Left cardiac atrium (tissue), 4 donors: ENCODE results near the gene TNRC18. TPM values are rescaled to one million over a fixed set of nuclear protein-coding genes. Genes with fewer than 3 reads are reported as not detected.
"Not testable (repeated sequence)": the region's sequence is repeated elsewhere in the genome, so short reads cannot be mapped to it uniquely, and the experiment has no call there.

Experiments
- ATAC-seq, 2 donors: fragments of 200-7000 bp; cut with Tn5 transposase; one replicate each; pipeline ENCODE4 v1.9.1; 2020; ENCODE audit warnings: mild to moderate bottlenecking in 2 of 2, moderate library complexity in 2 of 2
- DNase-seq: peaks from one replicate; pipeline ENCODE4 v3.0.0-alpha.2; 2020
- intact Hi-C, 2 donors: fragments of 100-400 bp; cut with DNase I; formaldehyde crosslinking; loops; one replicate each; pipeline versions ENCODE4 v1.14.1 to v1.15.1; 2022 to 2023
- long read RNA-seq: library from polyadenylated mRNA; unstranded; transcript quantifications from one replicate; pipeline ENCODE4 v2.0.0, GENCODE V29; 2021
- total RNA-seq, 2 donors: library from RNA; stranded (reverse); fragmentation: NEBNext Ultra II Directional; extraction: Animal tissue kit (Norgen Biotek cat#: 25700); gene quantifications; one replicate each; pipeline ENCODE4 v1.2.1, GENCODE V29; 2021
- donor health status: DM: no; HTN: yes; CAD: no.
- donor health status: DM: no; HTN: yes; CAD: no; lungs with severe emphysema.
- donor health status: DM: yes; HTN: yes; CAD: no.
- donor health status: Dilated cardiomyopathy.

Gene TNRC18
- total RNA-seq = 10 to 100 TPM; 39.4 to 44.7 TPM
- long read RNA-seq, partial matches to known transcripts = 2 of 5 reads
- long read RNA-seq, other reads (novel, unspliced or antisense) = 3 of 5 reads

- peak; percentile 63 for DNase-seq
- intact Hi-C loops = no loop called here
Observed at GRCh38 chr7:5423306-5423975, at the start of gene TNRC18. Gene TNRC18, minus strand, starts transcription at chr7:5423834. Its CDS starts 2,588 bp downstream, at chr7:5421246.

GRCh38 chr7:5472432-5473315, 49.0 kb upstream of the TNRC18 start:
- ATAC-seq = no peak
- intact Hi-C loops = no loop called here
- no peak for DNase-seq

More at GRCh38 chr7:5423306-5423975, at the start of gene TNRC18:
- peak; percentile 7 to 28 for ATAC-seq

GRCh38 chr7:5471623-5472022, 48.0 kb upstream of the TNRC18 start:
- DNase-seq, intact Hi-C loops, ATAC-seq: not testable (repeated sequence)

GRCh38 chr7:5470816-5471215, 47.2 kb upstream of the TNRC18 start:
- peak; percentile 84 to 89 for ATAC-seq
- DNase-seq = peak; percentile 73

GRCh38 chr7:5470167-5470532, 46.5 kb upstream of the TNRC18 start:
- intact Hi-C loops = no loop called here
- DNase-seq (no peak), ATAC-seq (peak; percentile 20 to 25)

More at GRCh38 chr7:5470816-5471215, 47.2 kb upstream of the TNRC18 start:
- intact Hi-C loops = no loop called here

GRCh38 chr7:5469375-5470166, 45.9 kb upstream of the TNRC18 start:
- ATAC-seq = peak in 1 of 2 donors; percentile 8
- DNase-seq = no peak
- intact Hi-C loops = no loop called here

- intact Hi-C loops = no loop called here
- ATAC-seq = no peak
- DNase-seq = no peak
Observed at GRCh38 chr7:5467645-5468044, 44.0 kb upstream of the TNRC18 start.

GRCh38 chr7:5466551-5466950, 42.9 kb upstream of the TNRC18 start:
- no peak for DNase-seq
- intact Hi-C loops = no loop called here
- no peak for ATAC-seq

- intact Hi-C loops = no loop called here
- DNase-seq = no peak
- ATAC-seq = no peak
Observed at GRCh38 chr7:5463031-5463430, 39.4 kb upstream of the TNRC18 start.

GRCh38 chr7:5462216-5462615, 38.6 kb upstream of the TNRC18 start:
- ATAC-seq = no peak
- intact Hi-C loops = no loop called here
- DNase-seq = no peak

GRCh38 chr7:5458921-5459480, 35.4 kb upstream of the TNRC18 start:
- no peak for ATAC-seq
- intact Hi-C loops = no loop called here
- no peak for DNase-seq

GRCh38 chr7:5457245-5457735, 33.7 kb upstream of the TNRC18 start:
- DNase-seq (no peak), ATAC-seq (no peak)
- intact Hi-C loops = no loop called here

- ATAC-seq (no peak), DNase-seq (no peak)
- intact Hi-C loops = no loop called here
Observed at GRCh38 chr7:5456409-5456808, 32.8 kb upstream of the TNRC18 start.

- no peak for DNase-seq
- ATAC-seq = no peak
- intact Hi-C loops = no loop called here
Observed at GRCh38 chr7:5455581-5456219, 32.1 kb upstream of the TNRC18 start.

GRCh38 chr7:5455175-5455574, 31.5 kb upstream of the TNRC18 start:
- intact Hi-C loops = no loop called here
- no peak for ATAC-seq
- DNase-seq = no peak

- no peak for DNase-seq
- ATAC-seq = no peak
- intact Hi-C loops = loop anchor here in 1 of 2 donors (5.0 kb wide), 1 partner anchor 212 kb away; no protein-coding TSS in a partner anchor
Observed at GRCh38 chr7:5454485-5454884, 30.9 kb upstream of the TNRC18 start.

- no peak for DNase-seq
- ATAC-seq = no peak
- intact Hi-C loops = loop anchor here in 1 of 2 donors (5.0 kb wide), 1 partner anchor 211 kb away; no protein-coding TSS in a partner anchor
Observed at GRCh38 chr7:5453566-5454075, 30.0 kb upstream of the TNRC18 start.

GRCh38 chr7:5452937-5453540, 29.4 kb upstream of the TNRC18 start:
- DNase-seq (peak; percentile 77), ATAC-seq (peak in 1 of 2 donors; percentile 9)
- intact Hi-C loops = loop anchor here in 1 of 2 donors (5.0 kb wide), 1 partner anchor 211 kb away; no protein-coding TSS in a partner anchor
